Activated CD8-positive, alpha-beta memory T cell treated with anti-CD3 and anti-CD28 coated beads, Interleukin-2, amount 10 ng/mL, durations not matched to agents 7 days and 5 days (primary cell): Measurements from ENCODE around the gene LYZL1. TPM values are rescaled to one million over a fixed set of nuclear protein-coding genes. Genes with fewer than 3 reads are reported as not detected.
"Not testable (repeated sequence)": the region's sequence is repeated elsewhere in the genome, so short reads cannot be mapped to it uniquely, and the experiment has no call there.

Source experiments
- ATAC-seq: fragments of 150-1000 bp; cut with Tn5 transposase; one replicate; pipeline ENCODE4 v1.10.0; 2021; ENCODE audit warnings: moderate library complexity
- CTCF ChIA-PET: fragments of 350-600 bp; sonication (Branson Sonifier 250); formaldehyde crosslinking; loops from one replicate; lab custom pipeline; 2021; ENCODE audit warnings: antibody characterized with exemption; lab: Charles Lee
- DNase-seq: peaks from one replicate; pipeline ENCODE4 v3.0.0-alpha.2; 2020
- H3K27ac Mint-ChIP-seq: one replicate; pipeline ENCODE4 v1.8.0; 2021; ENCODE audit warnings: mild to moderate bottlenecking, mixed read lengths
- H3K27me3 Mint-ChIP-seq: one replicate; pipeline ENCODE4 v1.8.0; 2021; ENCODE audit warnings: mixed read lengths
- H3K36me3 Mint-ChIP-seq: one replicate; pipeline ENCODE4 v1.8.0; 2021; ENCODE audit warnings: mild to moderate bottlenecking, mixed read lengths
- H3K4me1 Mint-ChIP-seq: one replicate; pipeline ENCODE4 v1.8.0; 2021; ENCODE audit warnings: mixed read lengths
- H3K4me3 Mint-ChIP-seq: one replicate; pipeline ENCODE4 v1.8.0; 2021; ENCODE audit warnings: mild to moderate bottlenecking, moderate library complexity, mixed read lengths
- H3K9me3 Mint-ChIP-seq: one replicate; pipeline ENCODE4 v1.8.0; 2022; ENCODE audit warnings: low read depth, mixed read lengths
- total RNA-seq, 2 experiments: library from RNA; stranded (reverse); gene quantifications; one replicate each; pipeline ENCODE4 v1.2.3, GENCODE V29; 2021

Gene LYZL1
- total RNA-seq, 2 experiments from 2014 or later: not detected

- Mint-ChIP-seq H3K27ac (no peak overlapping the region), H3K4me3 (no peak overlapping the region), H3K9me3 (no peaks in the 10 kb centered on the region), H3K27me3 (no peaks in the 10 kb centered on the region), H3K4me1 (no peaks in the 10 kb centered on the region), H3K36me3 (no peaks in the 10 kb centered on the region)
- ATAC-seq (no peak), DNase-seq (no peak)
- CTCF ChIA-PET: no interaction called here
Measured at GRCh38 chr10:29271877-29272276, 17.0 kb upstream of the LYZL1 start.

- Mint-ChIP-seq H3K9me3 (no peaks in the 10 kb centered on the region), H3K36me3 (no peaks in the 10 kb centered on the region), H3K4me3 (no peak overlapping the region), H3K27ac (no peak overlapping the region), H3K27me3 (no peaks in the 10 kb centered on the region), H3K4me1 (no peaks in the 10 kb centered on the region)
- CTCF ChIA-PET: no interaction called here
- ATAC-seq: no peak
- no peak for DNase-seq
Measured at GRCh38 chr10:29273478-29273877, 15.4 kb upstream of the LYZL1 start.

GRCh38 chr10:29276251-29276850 is 12.5 kb upstream of the LYZL1 start:
- Mint-ChIP-seq H3K27ac (no peak overlapping the region), H3K36me3 (no peaks in the 10 kb centered on the region), H3K27me3 (no peaks in the 10 kb centered on the region), H3K4me3 (no peak overlapping the region), H3K9me3 (no peaks in the 10 kb centered on the region), H3K4me1 (no peaks in the 10 kb centered on the region)
- CTCF ChIA-PET: no interaction called here
- ATAC-seq: no peak
- DNase-seq: no peak

- Mint-ChIP-seq H3K4me3 (no peak overlapping the region), H3K27me3 (no peaks in the 10 kb centered on the region), H3K36me3 (no peaks in the 10 kb centered on the region), H3K4me1 (no peaks in the 10 kb centered on the region), H3K9me3 (no peaks in the 10 kb centered on the region), H3K27ac (no peak overlapping the region)
- CTCF ChIA-PET: no interaction called here
- ATAC-seq (no peak), DNase-seq (no peak)
Measured at GRCh38 chr10:29277296-29277695, 11.6 kb upstream of the LYZL1 start.

- Mint-ChIP-seq H3K27me3 (peaks cover 3% of the 10 kb centered on the region), H3K27ac (no peak overlapping the region), H3K4me3 (no peak overlapping the region), H3K9me3 (no peaks in the 10 kb centered on the region), H3K36me3 (no peaks in the 10 kb centered on the region), H3K4me1 (no peaks in the 10 kb centered on the region)
- ATAC-seq: no peak
- DNase-seq: no peak
- CTCF ChIA-PET: no interaction called here
Measured at GRCh38 chr10:29279779-29280487, 8.9 kb upstream of the LYZL1 start.

GRCh38 chr10:29280488-29280840 is 8.4 kb upstream of the LYZL1 start:
- ATAC-seq: no peak
- H3K9me3 Mint-ChIP-seq: no peaks in the 10 kb centered on the region
- no peak overlapping the region for H3K27ac Mint-ChIP-seq
- no peak for DNase-seq
- CTCF ChIA-PET: no interaction called here
- peaks cover 3% of the 10 kb centered on the region for H3K27me3 Mint-ChIP-seq
- no peak overlapping the region for H3K4me3 Mint-ChIP-seq
- H3K36me3 Mint-ChIP-seq: no peaks in the 10 kb centered on the region
- no peaks in the 10 kb centered on the region for H3K4me1 Mint-ChIP-seq

- Mint-ChIP-seq H3K36me3 (no peaks in the 10 kb centered on the region), H3K4me3 (no peak overlapping the region), H3K4me1 (no peaks in the 10 kb centered on the region), H3K9me3 (no peaks in the 10 kb centered on the region), H3K27me3 (peaks cover 10% of the 10 kb centered on the region), H3K27ac (no peak overlapping the region)
- no peak for DNase-seq
- CTCF ChIA-PET: no interaction called here
- no peak for ATAC-seq
Measured at GRCh38 chr10:29285624-29286051, 3.2 kb upstream of the LYZL1 start.

GRCh38 chr10:29287635-29288034 is 1.2 kb upstream of the LYZL1 start:
- Mint-ChIP-seq H3K9me3 (no peaks in the 10 kb centered on the region), H3K36me3 (no peaks in the 10 kb centered on the region), H3K4me1 (no peaks in the 10 kb centered on the region), H3K4me3 (no peak overlapping the region), H3K27me3 (peaks cover 10% of the 10 kb centered on the region), H3K27ac (no peak overlapping the region)
- no peak for DNase-seq
- no peak for ATAC-seq
- CTCF ChIA-PET: no interaction called here

GRCh38 chr10:29291561-29291960 is 2.7 kb downstream of the LYZL1 start:
- H3K27ac Mint-ChIP-seq, H3K36me3 Mint-ChIP-seq, H3K4me3 Mint-ChIP-seq, ATAC-seq, H3K4me1 Mint-ChIP-seq, DNase-seq, CTCF ChIA-PET, H3K9me3 Mint-ChIP-seq: not testable (repeated sequence)
- H3K27me3 Mint-ChIP-seq: peaks cover 11% of the 10 kb centered on the region

GRCh38 chr10:29292406-29292805 is 3.5 kb downstream of the LYZL1 start:
- DNase-seq, CTCF ChIA-PET, H3K4me3 Mint-ChIP-seq, H3K9me3 Mint-ChIP-seq, H3K27ac Mint-ChIP-seq, H3K27me3 Mint-ChIP-seq, H3K36me3 Mint-ChIP-seq, ATAC-seq, H3K4me1 Mint-ChIP-seq: not testable (repeated sequence)

GRCh38 chr10:29295813-29296212 is 6.9 kb downstream of the LYZL1 start:
- H3K27ac Mint-ChIP-seq: no peak overlapping the region
- H3K9me3 Mint-ChIP-seq: peaks cover 3% of the 10 kb centered on the region
- no peaks in the 10 kb centered on the region for H3K36me3 Mint-ChIP-seq
- ATAC-seq (no peak), DNase-seq (no peak)
- H3K4me1 Mint-ChIP-seq: no peaks in the 10 kb centered on the region
- H3K4me3 Mint-ChIP-seq: no peak overlapping the region
- CTCF ChIA-PET: interaction anchor here (1.0 kb wide), 1 partner anchor 8 kb away, joined by 3 read pairs; no protein-coding TSS in a partner anchor
- H3K27me3 Mint-ChIP-seq: peaks cover 7% of the 10 kb centered on the region

- DNase-seq (no peak), ATAC-seq (no peak)
- H3K9me3 Mint-ChIP-seq: peaks cover 11% of the 10 kb centered on the region
- CTCF ChIA-PET: no interaction called here
- H3K4me3 Mint-ChIP-seq: no peak overlapping the region
- H3K27ac Mint-ChIP-seq: no peak overlapping the region
- peaks cover 13% of the 10 kb centered on the region for H3K27me3 Mint-ChIP-seq
- no peaks in the 10 kb centered on the region for H3K4me1 Mint-ChIP-seq
- H3K36me3 Mint-ChIP-seq: no peaks in the 10 kb centered on the region
Measured at GRCh38 chr10:29297678-29298077, 8.8 kb downstream of the LYZL1 start.

GRCh38 chr10:29301359-29301910 is 12.6 kb downstream of the LYZL1 start:
- CTCF ChIA-PET: no interaction called here
- Mint-ChIP-seq H3K4me3 (no peak overlapping the region), H3K27me3 (peaks cover 13% of the 10 kb centered on the region), H3K36me3 (no peaks in the 10 kb centered on the region), H3K9me3 (peaks cover 11% of the 10 kb centered on the region), H3K27ac (no peak overlapping the region), H3K4me1 (no peaks in the 10 kb centered on the region)
- no peak for DNase-seq
- no peak for ATAC-seq

GRCh38 chr10:29302499-29302898 is 13.6 kb downstream of the LYZL1 start:
- DNase-seq: no peak
- Mint-ChIP-seq H3K27me3 (peaks cover 15% of the 10 kb centered on the region), H3K27ac (no peak overlapping the region), H3K36me3 (no peaks in the 10 kb centered on the region), H3K4me3 (no peak overlapping the region), H3K9me3 (peaks cover 11% of the 10 kb centered on the region), H3K4me1 (no peaks in the 10 kb centered on the region)
- no peak for ATAC-seq
- CTCF ChIA-PET: no interaction called here
